SU-DHL-6 (cell line): ENCODE results near the gene C6orf163.
A peak's percentile ranks its signal among the peaks of the same experiment; 100 is the strongest.
"Not testable (repeated sequence)": the region's sequence is repeated elsewhere in the genome, so short reads cannot be mapped to it uniquely, and the experiment has no call there.

Experiments used
- H2AFZ ChIP-seq: fragments of 200-600 bp; sonication (generic); 2 replicates; pipeline ENCODE4 v1.6.1; 2014; ENCODE audit warnings: low read depth, mild to moderate bottlenecking, moderate library complexity, mixed read lengths, antibody characterized with exemption, low read length; ENCODE audit not compliant: severe bottlenecking
- H3F3A ChIP-seq: fragments of 200-600 bp; shearing (Covaris generic); 2 replicates; pipeline ENCODE4 v1.6.0; 2016; ENCODE audit warnings: antibody characterized with exemption, mild to moderate bottlenecking; ENCODE audit not compliant: insufficient read depth
- H3K27ac ChIP-seq: fragments of 200-600 bp; sonication (generic); 2 replicates; pipeline ENCODE4 v1.5.1; 2016; ENCODE audit warnings: low read depth, mild to moderate bottlenecking, low read length, moderate library complexity, mixed read lengths
- H3K27me3 ChIP-seq: fragments of 200-600 bp; sonication (generic), shearing (Covaris generic); 2 replicates; pipeline ENCODE4 v1.6.0; 2014; ENCODE audit warnings: mild to moderate bottlenecking, low read length
- H3K36me3 ChIP-seq: fragments of 200-600 bp; sonication (generic); 2 replicates; pipeline ENCODE4 v1.6.1; 2014; ENCODE audit warnings: mild to moderate bottlenecking, low read length, mixed read lengths
- H3K4me2 ChIP-seq: fragments of 300-600, 200-600 bp; shearing (Covaris generic), sonication (generic); 2 replicates; pipeline ENCODE4 v1.6.0; 2014; ENCODE audit warnings: low read length, low read depth, mild to moderate bottlenecking; ENCODE audit not compliant: poor library complexity, severe bottlenecking
- H3K4me3 ChIP-seq: fragments of 200-600 bp; sonication (generic); 2 replicates; pipeline ENCODE4 v1.5.1; 2014; ENCODE audit warnings: antibody characterized with exemption, low read length, mild to moderate bottlenecking, mixed read lengths; ENCODE audit not compliant: insufficient read depth, poor library complexity, severe bottlenecking
- H3K79me2 ChIP-seq: fragments of 200-600 bp; sonication (generic); 2 replicates; pipeline ENCODE4 v1.6.1; 2014; ENCODE audit warnings: mild to moderate bottlenecking, low read length, moderate library complexity; ENCODE audit not compliant: insufficient read depth
- H3K9ac ChIP-seq: fragments of 200-600 bp; sonication (generic); 2 replicates; pipeline ENCODE4 v1.7.0; 2014; ENCODE audit warnings: mild to moderate bottlenecking, low read length
- H3K9me2 ChIP-seq: fragments of 200-600 bp; sonication (generic); replicated peaks from 2 replicates; pipeline ENCODE4 v1.6.1; 2014; ENCODE audit warnings: low read length; ENCODE audit not compliant: insufficient read depth
- H3K9me3 ChIP-seq: fragments of 200-600 bp; sonication (generic); 2 replicates; pipeline ENCODE4 v1.6.1; 2014; ENCODE audit warnings: low read length, mixed read lengths; ENCODE audit not compliant: insufficient read depth
- H4K20me1 ChIP-seq: fragments of 200-600 bp; sonication (generic); 2 replicates; pipeline ENCODE4 v1.6.1; 2014; ENCODE audit warnings: low read depth, mild to moderate bottlenecking, antibody characterized with exemption, low read length, moderate library complexity, mixed read lengths
- CTCF ChIP-seq: fragments of 200-600 bp; sonication (generic); IDR thresholded peaks from one replicate; pipeline ENCODE4 v1.5.1; 2017; ENCODE audit warnings: antibody characterized with exemption, mild to moderate bottlenecking, low read length, moderate library complexity; ENCODE audit not compliant: insufficient read depth, poor library complexity, severe bottlenecking
- EZH2phosphoT487 ChIP-seq: fragments of 200-600 bp; sonication (generic), shearing (Covaris generic); conservative IDR thresholded peaks from 2 replicates; pipeline ENCODE4 v1.6.1; 2018; ENCODE audit warnings: mild to moderate bottlenecking, antibody characterized with exemption, low read length, moderate library complexity, mixed read lengths

C6orf163 gene

GRCh38 chr6:87322304-87323212 lies 22.1 kb upstream of the C6orf163 start, which contains the start of gene SMIM8:
Gene SMIM8, plus strand, starts transcription at chr6:87322588. Its CDS starts 14,444 bp downstream, at chr6:87337032.
- peak within 1 kb of the TSS; percentile 100 for H2AFZ ChIP-seq
- H3K27ac ChIP-seq: no peak within 1 kb of the TSS
- peak within 1 kb of the TSS; percentile 78 for H3K4me3 ChIP-seq
- no peaks in the 10 kb centered on the region for H3K27me3 ChIP-seq
- no peaks in the 10 kb centered on the region for H3F3A ChIP-seq
- no peaks in the 10 kb centered on the region for H3K9me2 ChIP-seq
- peaks cover 5% of the 10 kb centered on the region; the same call in 1 of the 2 replicates for H3K79me2 ChIP-seq
- peak within 1 kb of the TSS; percentile 82 for H3K9ac ChIP-seq
- no peaks in the 10 kb centered on the region for H3K9me3 ChIP-seq
- H3K36me3 ChIP-seq: no peaks in the 10 kb centered on the region
- peak within 1 kb of the TSS; percentile 96 for H3K4me2 ChIP-seq
- H4K20me1 ChIP-seq: no peaks in the 10 kb centered on the region
- TF ChIP-seq EZH2phosphoT487: no peak
- TF ChIP-seq CTCF: peak; percentile 95

- not testable (repeated sequence) for H3K4me3 ChIP-seq, H3K4me2 ChIP-seq, H3K27me3 ChIP-seq, H4K20me1 ChIP-seq, H3K36me3 ChIP-seq, H3F3A ChIP-seq, H3K9me2 ChIP-seq, H2AFZ ChIP-seq, H3K9ac ChIP-seq, H3K9me3 ChIP-seq, H3K79me2 ChIP-seq, H3K27ac ChIP-seq
Measured at GRCh38 chr6:87323880-87324279, 20.7 kb upstream of the C6orf163 start.

- no peak for TF ChIP-seq EZH2phosphoT487
- Histone ChIP-seq H3K9me3 (no peaks in the 10 kb centered on the region), H3K9ac (no peak overlapping the region), H3K79me2 (peaks cover 10% of the 10 kb centered on the region), H3K4me2 (no peak overlapping the region), H2AFZ (no peak overlapping the region), H3K27ac (no peak overlapping the region), H4K20me1 (no peaks in the 10 kb centered on the region), H3K4me3 (no peak overlapping the region), H3K27me3 (no peaks in the 10 kb centered on the region), H3K9me2 (no peaks in the 10 kb centered on the region), H3K36me3 (no peaks in the 10 kb centered on the region), H3F3A (no peaks in the 10 kb centered on the region)
Measured at GRCh38 chr6:87330961-87331360, 13.7 kb upstream of the C6orf163 start.

GRCh38 chr6:87333033-87333432 lies 11.6 kb upstream of the C6orf163 start:
- no peaks in the 10 kb centered on the region for H3K9me3 ChIP-seq
- H3K27ac ChIP-seq: no peak overlapping the region
- no peak overlapping the region for H3K4me3 ChIP-seq
- no peaks in the 10 kb centered on the region for H3K9me2 ChIP-seq
- H3K9ac ChIP-seq: no peak overlapping the region
- H3K27me3 ChIP-seq: no peaks in the 10 kb centered on the region
- TF ChIP-seq EZH2phosphoT487 (no peak), CTCF (no peak)
- H3F3A ChIP-seq: no peaks in the 10 kb centered on the region
- H4K20me1 ChIP-seq: no peaks in the 10 kb centered on the region
- no peak overlapping the region for H3K4me2 ChIP-seq
- H3K36me3 ChIP-seq: no peaks in the 10 kb centered on the region
- no peak overlapping the region for H2AFZ ChIP-seq
- peaks cover 10% of the 10 kb centered on the region for H3K79me2 ChIP-seq
